ENCODE data around the gene C2CD4D. TPM values are rescaled to one million over a fixed set of nuclear protein-coding genes. Genes with fewer than 3 reads are reported as not detected.

Gene C2CD4D
- total and polyA plus RNA-seq, 2 of the 13 experiments (the other 11 are each of a cell fraction or from before 2014, with no cell fraction given) = not detected

GRCh38 chr1:151790071-151790939 lies 49.3 kb downstream of the C2CD4D start, which contains the start of gene TDRKH (continued):
- TF ChIP-seq AHR (CRISPR knock-in tag; IDR thresholded peaks at IDR 0.05) = peak; percentile 72; the same call in 1 of the 2 replicates
- 0 out of 2 replicates have a peak, but pooled peaks have one; percentile 15 for TF ChIP-seq ELF1 (CRISPR knock-in tag; IDR thresholded peaks at IDR 0.05)
- no peak; the same call in 1 of the 2 replicates for TF ChIP-seq CERS6 (CRISPR knock-in tag; IDR thresholded peaks at IDR 0.05)
- no peak for TF ChIP-seq ZNF10 (CRISPR knock-in tag; IDR thresholded peaks at IDR 0.05; ENCODE audit: borderline replicate concordance, low read depth)
- peak; percentile 26; the same call in 1 of the 2 replicates for TF ChIP-seq FOSL2 (CRISPR knock-in tag; IDR thresholded peaks at IDR 0.05)
- no peak for TF ChIP-seq ZNF207 (IDR thresholded peaks at IDR 0.05; ENCODE audit: borderline replicate concordance)
- no peak for TF ChIP-seq FOXM1 (CRISPR knock-in tag; IDR thresholded peaks at IDR 0.05)
- no peak for TF ChIP-seq PHF5A (CRISPR knock-in tag; IDR thresholded peaks at IDR 0.05; ENCODE audit: low read depth, unreplicated experiment)
- peak; percentile 24; the same call in 1 of the 2 replicates for TF ChIP-seq BCL6 (CRISPR knock-in tag; IDR thresholded peaks at IDR 0.05)
- no peak for TF ChIP-seq GLMP (CRISPR knock-in tag; IDR thresholded peaks at IDR 0.05; ENCODE audit: borderline replicate concordance)
- peak; percentile 58; the same call in 1 of the 2 replicates for TF ChIP-seq RXRA (CRISPR knock-in tag; IDR thresholded peaks at IDR 0.05)
- peak; percentile 77; the same call in 1 of the 2 replicates for TF ChIP-seq ZNF512B (CRISPR knock-in tag; IDR thresholded peaks at IDR 0.05; ENCODE audit: borderline replicate concordance)
- TF ChIP-seq ISX (CRISPR knock-in tag; conservative IDR thresholded peaks at IDR 0.05) = no peak
- no peak for TF ChIP-seq SRSF1 (optimal IDR thresholded peaks at IDR 0.05; ENCODE audit: low read depth, low read length)
- TF ChIP-seq CSRNP2 (CRISPR knock-in tag; conservative IDR thresholded peaks at IDR 0.05; ENCODE audit: low read depth) = no peak
- TF ChIP-seq FOXO1 (CRISPR knock-in tag; IDR thresholded peaks at IDR 0.05) = peak; percentile 48; the same call in 1 of the 2 replicates
- peak; percentile 71 for TF ChIP-seq MEF2D (CRISPR knock-in tag; IDR thresholded peaks at IDR 0.05)
- no peak for TF ChIP-seq PAXIP1 (CRISPR knock-in tag; conservative IDR thresholded peaks at IDR 0.05)

Measured in HepG2 (cell line).